Measurements from ENCODE around the gene OBSL1.

- no peak for TF ChIP-seq CTCF (IDR thresholded peaks at IDR 0.05)
- TF ChIP-seq POLR2A (IDR thresholded peaks at IDR 0.05) = no peak
These were observed 25.9 kb downstream of the OBSL1 start for GRCh38 chr2:219545295-219545942.

All from ovary (tissue), 3 donors.